ENCODE data around the gene SLC25A30. TPM values are rescaled to one million over a fixed set of nuclear protein-coding genes. Genes with fewer than 3 reads are reported as not detected.
"Not testable (repeated sequence)": the region's sequence is repeated elsewhere in the genome, so short reads cannot be mapped to it uniquely, and the experiment has no call there.

SLC25A30 gene
- total RNA-seq, 4 donors from 2014 or later = 7.4 to 16.3 (median 13.1) TPM

- not testable (repeated sequence) for H3K4me1 ChIP-seq, H3K27me3 ChIP-seq, H3K4me3 ChIP-seq, ATAC-seq, H3K27ac ChIP-seq, H3K9me3 ChIP-seq
- no CpG with 5 or more reads among the region's 12 CpGs for WGBS, 2 donors (ENCODE audit: low coverage in 1 of 2)
- peaks cover 0 to 23% of the 10 kb centered on the region in 2 donors for H3K36me3 ChIP-seq
These were observed 40.9 kb downstream of the SLC25A30 start for GRCh38 chr13:45377314-45377713.

GRCh38 chr13:45376651-45377050 is 41.5 kb downstream of the SLC25A30 start:
- not testable (repeated sequence) for H3K4me3 ChIP-seq

GRCh38 chr13:45374917-45375316 is 43.3 kb downstream of the SLC25A30 start:
- WGBS, 2 donors (ENCODE audit: low coverage in 1 of 2) = 100% methylated on average over 1 to 3 of the region's 3 CpGs
- Histone ChIP-seq H3K36me3 (peaks cover 0 to 25% of the 10 kb centered on the region in 2 donors), H3K27ac (no peak overlapping the region), H3K4me1 (peaks cover 0 to 14% (median 3%) of the 10 kb centered on the region in 3 donors), H3K27me3 (no peaks in the 10 kb centered on the region), H3K4me3 (no peak overlapping the region), H3K9me3 (no peaks in the 10 kb centered on the region)
- ATAC-seq = no peak
- TF ChIP-seq CTCF (IDR thresholded peaks at IDR 0.05) (no peak), POLR2A (IDR thresholded peaks at IDR 0.05) (no peak), EP300 (IDR thresholded peaks at IDR 0.05) (no peak), POLR2AphosphoS5 (IDR thresholded peaks at IDR 0.05) (no peak)

More at GRCh38 chr13:45376651-45377050, 41.5 kb downstream of the SLC25A30 start:
- 92% methylated on average over 7 of the region's 8 CpGs; no CpG with 5 or more reads in 1 of the 2 donors for WGBS, 2 donors (ENCODE audit: low coverage in 1 of 2)
- H3K4me1 ChIP-seq, H3K27me3 ChIP-seq, H3K9me3 ChIP-seq, ATAC-seq, H3K27ac ChIP-seq: not testable (repeated sequence)
- peaks cover 0 to 23% of the 10 kb centered on the region in 2 donors for H3K36me3 ChIP-seq

- Histone ChIP-seq H3K9me3 (no peaks in the 10 kb centered on the region), H3K27me3 (no peaks in the 10 kb centered on the region), H3K4me3 (no peak overlapping the region), H3K27ac (no peak overlapping the region), H3K4me1 (peaks cover 0 to 23% (median 3%) of the 10 kb centered on the region in 3 donors), H3K36me3 (peaks cover 0 to 20% of the 10 kb centered on the region in 2 donors)
- no peak for ATAC-seq
- no peak for TF ChIP-seq POLR2A (IDR thresholded peaks at IDR 0.05)
- no peak for TF ChIP-seq POLR2AphosphoS5 (IDR thresholded peaks at IDR 0.05)
- no peak for TF ChIP-seq EP300 (IDR thresholded peaks at IDR 0.05)
- TF ChIP-seq CTCF (IDR thresholded peaks at IDR 0.05) = no peak
- 66 to 77% methylated on average over 4 to 5 of the region's 5 CpGs for WGBS, 2 donors (ENCODE audit: low coverage in 1 of 2)
These were observed 45.0 kb downstream of the SLC25A30 start for GRCh38 chr13:45373162-45373547.

- WGBS, 2 donors (ENCODE audit: low coverage in 1 of 2) = 79 to 82% methylated on average over 15 to 22 of the region's 24 CpGs
- ATAC-seq = no peak
- H3K4me1 ChIP-seq = peaks cover 0 to 30% (median 3%) of the 10 kb centered on the region in 3 donors
- no peaks in the 10 kb centered on the region for H3K9me3 ChIP-seq
- no peak overlapping the region for H3K27ac ChIP-seq
- H3K4me3 ChIP-seq = no peak overlapping the region
- H3K36me3 ChIP-seq = peaks cover 0 to 19% of the 10 kb centered on the region in 2 donors
- no peaks in the 10 kb centered on the region for H3K27me3 ChIP-seq
- no peak for TF ChIP-seq POLR2A (IDR thresholded peaks at IDR 0.05)
These were observed 45.7 kb downstream of the SLC25A30 start for GRCh38 chr13:45372189-45373161.

- TF ChIP-seq CTCF (IDR thresholded peaks at IDR 0.05) (peak; percentile 83 to 95 (median 90)), POLR2AphosphoS5 (IDR thresholded peaks at IDR 0.05) (peak; percentile 65), EP300 (IDR thresholded peaks at IDR 0.05) (no peak)
- WGBS, 2 donors (ENCODE audit: low coverage in 1 of 2) = 0 to 24% methylated on average over 5 to 14 of the region's 30 CpGs
- H3K9me3 ChIP-seq = no peaks in the 10 kb centered on the region
- H3K4me3 ChIP-seq = no peak overlapping the region
- H3K27ac ChIP-seq = peak overlapping the region in 1 of 4 donors; percentile 45
- H3K36me3 ChIP-seq = peaks cover 0 to 19% of the 10 kb centered on the region in 2 donors
- no peaks in the 10 kb centered on the region for H3K27me3 ChIP-seq
- ATAC-seq = peak; percentile 87
- peaks cover 0 to 33% (median 3%) of the 10 kb centered on the region in 3 donors for H3K4me1 ChIP-seq
These were observed 47.2 kb downstream of the SLC25A30 start for GRCh38 chr13:45370922-45371406.
